ENCODE data around the gene LRRC2.

- no peak for TF ChIP-seq POLR2AphosphoS5 (IDR thresholded peaks at IDR 0.05)
- no peak for TF ChIP-seq CTCF (IDR thresholded peaks at IDR 0.05 in 8 of 11, conservative IDR thresholded peaks at IDR 0.05 in 3 of 11)
- TF ChIP-seq POLR2A (IDR thresholded peaks at IDR 0.05): no peak
These were observed 16.1 kb downstream of the LRRC2 start for GRCh38 chr3:46549989-46550388.
